ENCODE data around the gene PTH1R.

PTH1R gene

DNA sequence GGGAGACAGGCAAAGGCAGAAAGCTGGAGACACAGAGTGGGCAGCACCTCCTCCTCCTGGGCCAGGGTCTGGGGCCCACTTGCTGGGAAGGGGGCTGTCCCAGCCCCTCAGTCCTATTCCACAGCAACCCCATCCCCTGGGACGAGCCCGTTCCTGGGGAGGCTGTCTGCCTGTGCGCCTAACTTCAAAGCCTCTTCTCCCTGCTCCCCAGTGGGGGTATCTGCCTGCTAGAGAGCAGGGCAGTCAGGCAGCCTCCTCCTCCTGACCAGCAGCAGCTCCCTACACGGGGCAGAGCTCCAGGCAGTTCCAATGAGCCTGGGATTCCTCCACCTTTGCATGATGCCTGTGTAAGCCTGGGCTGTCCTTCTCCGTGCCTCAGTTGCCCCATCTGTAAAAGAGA lies 6.9 kb downstream of the PTH1R start:
- no peak for DNase-seq

GRCh38 chr3:46884929-46885328 lies 7.4 kb downstream of the PTH1R start:
- no peak for DNase-seq

DNA sequence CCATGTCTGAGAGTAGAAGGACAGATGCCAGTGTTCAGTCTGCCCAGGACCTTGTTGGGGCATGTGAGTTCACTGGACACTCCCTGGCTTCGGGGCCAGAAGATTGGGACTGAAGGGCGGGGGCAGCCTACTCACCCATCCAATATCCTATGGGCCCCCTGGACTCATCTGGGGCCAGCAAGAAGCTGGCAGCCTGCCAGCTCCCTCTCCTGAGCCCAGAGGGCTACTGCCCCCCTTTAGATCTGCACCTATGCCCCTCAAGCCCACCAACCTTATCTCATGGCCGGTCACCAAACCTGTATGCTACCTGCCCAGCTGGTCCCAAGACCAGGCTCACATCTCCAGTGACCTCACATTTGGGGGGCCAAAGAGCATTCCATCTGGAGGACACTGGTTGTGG lies 8.1 kb downstream of the PTH1R start:
- no peak for DNase-seq

DNA sequence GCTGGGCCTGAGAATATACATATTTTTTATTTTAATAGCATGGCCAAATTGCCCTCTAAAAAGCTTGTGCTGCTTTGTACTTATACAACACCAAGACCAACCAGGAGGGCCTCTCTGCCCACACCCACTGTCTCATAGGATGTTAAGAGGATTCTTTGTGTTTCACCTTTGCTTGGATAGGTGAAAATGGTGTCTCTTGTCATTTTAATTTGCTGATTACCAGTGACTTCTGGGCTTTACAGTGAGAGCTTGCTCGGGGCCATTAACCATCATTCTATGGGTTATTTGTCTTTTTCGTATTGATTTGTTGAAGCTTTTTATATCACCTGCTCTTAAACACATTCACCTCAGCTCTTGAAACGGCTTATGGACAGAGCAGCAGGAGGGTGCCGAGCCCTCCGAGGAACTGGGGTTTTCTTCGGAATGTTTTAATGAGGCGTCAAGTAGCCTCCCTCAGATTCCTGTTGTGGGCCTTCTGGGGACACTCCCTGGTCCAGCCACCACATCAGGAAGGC lies 10.5 kb downstream of the PTH1R start:
- no peak for DNase-seq

- DNase-seq = no peak
Observed at GRCh38 chr3:46888705-46889104, 11.2 kb downstream of the PTH1R start.

DNA sequence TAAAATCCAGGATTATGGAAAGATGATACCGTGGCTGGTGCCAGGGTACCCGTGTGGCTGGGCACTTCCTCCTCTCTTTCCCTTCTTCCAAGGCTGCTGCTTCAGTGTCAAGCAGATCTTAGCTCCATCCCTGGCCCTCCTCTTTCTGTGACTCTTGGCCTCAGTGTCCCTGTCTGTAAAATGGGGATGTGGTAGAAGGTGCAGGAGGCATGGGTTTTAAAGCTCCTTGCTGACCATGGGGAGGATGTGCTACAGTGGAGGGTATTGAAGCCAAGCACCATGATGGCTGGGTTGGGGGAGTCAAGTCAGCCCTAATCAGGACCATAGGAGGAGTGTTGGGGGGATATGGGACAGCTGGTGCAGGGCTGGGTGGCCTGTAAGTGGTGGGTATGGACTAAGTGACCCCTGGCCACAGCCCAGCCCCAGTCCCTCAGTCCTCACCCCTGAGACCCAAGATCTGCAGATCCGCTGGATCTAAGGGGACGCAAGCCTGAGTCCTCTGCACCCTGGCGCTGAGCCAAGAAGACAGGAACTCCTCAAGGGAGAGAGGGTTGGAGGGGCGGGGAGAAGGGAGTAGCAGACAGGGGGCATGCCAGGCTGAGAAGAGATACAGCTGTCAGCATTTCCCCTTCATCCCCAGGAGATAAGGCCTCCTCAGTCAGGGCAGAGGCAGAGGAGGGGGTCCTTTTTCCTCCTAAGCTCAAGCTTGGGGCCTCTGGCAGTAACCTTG lies 12.0 kb downstream of the PTH1R start:
- DNase-seq = no peak

DNA sequence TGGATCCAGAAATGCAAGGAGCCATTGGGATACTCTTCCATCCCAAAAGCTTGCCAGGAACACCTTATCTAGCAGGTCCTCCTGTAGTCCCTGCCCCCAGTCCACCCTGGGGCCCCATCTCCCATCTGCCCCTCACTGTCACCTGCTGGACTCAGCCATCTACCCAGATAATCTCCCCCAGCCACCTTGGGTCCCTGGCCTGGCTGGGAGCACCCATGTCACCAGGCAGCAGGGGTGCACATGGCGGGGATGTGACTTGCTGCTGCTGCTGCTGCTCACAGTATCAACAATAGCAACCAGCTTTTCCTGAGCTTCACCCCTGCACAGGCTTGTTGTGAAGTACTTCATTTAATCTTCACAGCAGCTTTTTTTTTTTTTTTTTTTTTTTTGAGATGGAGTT lies 12.6 kb downstream of the PTH1R start:
- no peak for DNase-seq

- no peak for DNase-seq
Observed at GRCh38 chr3:46891132-46891531, 13.6 kb downstream of the PTH1R start.

- DNase-seq = no peak
Observed at GRCh38 chr3:46892285-46893145, 15.0 kb downstream of the PTH1R start.

DNA sequence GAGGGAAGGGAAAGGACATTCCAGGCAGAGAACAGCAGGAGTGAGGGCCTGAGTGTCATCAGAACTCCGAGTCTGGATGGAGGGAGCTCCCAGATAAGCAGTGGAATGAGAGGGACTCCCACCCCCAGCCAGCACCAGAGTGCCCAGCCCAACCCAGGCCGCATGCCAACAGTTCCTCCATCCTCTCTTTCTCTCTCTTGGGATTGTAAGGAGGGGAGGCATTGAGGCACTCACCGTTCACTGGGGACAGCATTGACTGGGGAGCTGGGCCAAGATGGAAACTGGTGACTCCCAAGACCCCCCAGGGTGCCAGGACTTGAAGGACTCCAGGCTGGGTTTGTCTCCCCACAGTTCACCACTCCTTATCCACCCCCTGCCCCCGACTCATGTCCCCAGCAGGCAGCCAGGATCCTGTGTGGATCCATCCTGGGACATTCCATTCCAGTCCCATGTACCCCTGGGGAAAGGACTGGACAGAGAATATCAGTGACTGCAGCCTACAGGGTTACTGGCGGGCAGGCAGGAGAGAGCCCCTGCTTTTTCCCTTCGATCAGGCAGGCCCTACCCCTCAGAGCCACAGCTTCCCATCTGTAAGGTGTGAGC lies 15.7 kb downstream of the PTH1R start:
- no peak for DNase-seq

GRCh38 chr3:46893763-46894162 lies 16.2 kb downstream of the PTH1R start:
- DNase-seq = no peak

DNA sequence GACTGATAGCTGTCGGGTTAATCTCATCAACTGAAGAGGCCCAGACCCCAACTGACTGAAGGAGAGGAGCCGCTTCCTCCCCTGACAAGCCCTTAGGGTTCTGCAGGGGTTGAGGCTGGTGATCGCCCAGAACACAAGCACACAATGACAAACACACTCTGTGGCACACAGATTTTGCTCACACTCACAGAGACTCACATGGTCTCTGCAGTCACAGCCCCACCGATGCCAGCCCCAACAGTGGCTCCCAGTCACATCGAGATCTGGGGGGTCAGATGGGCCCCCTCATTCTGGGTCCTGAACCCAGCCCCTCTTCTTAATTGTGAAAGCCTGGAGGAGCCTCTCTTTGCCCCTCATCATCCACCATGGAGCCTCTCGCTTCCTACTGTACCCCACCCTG lies 16.7 kb downstream of the PTH1R start:
- DNase-seq = no peak

GRCh38 chr3:46895204-46895660 lies 17.7 kb downstream of the PTH1R start:
- no peak for DNase-seq

DNA sequence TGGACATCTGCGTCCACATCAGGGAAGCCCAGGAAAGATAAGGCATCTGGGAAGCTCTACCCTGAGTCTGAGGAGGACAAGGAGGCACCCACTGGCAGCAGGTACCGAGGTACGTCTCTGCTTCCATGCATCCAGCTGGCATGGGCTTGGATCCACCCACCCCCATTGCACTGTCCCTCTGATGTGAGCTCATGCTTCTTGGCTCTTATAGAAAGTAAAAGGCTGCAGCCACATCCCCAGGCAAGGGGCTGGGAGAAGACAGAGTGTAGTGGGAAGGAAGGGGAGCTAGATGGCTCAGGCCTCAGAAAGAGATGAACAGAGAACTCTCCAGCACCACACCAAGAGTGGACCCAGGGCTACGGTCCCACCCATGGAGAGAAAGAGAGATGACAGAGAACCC lies 18.2 kb downstream of the PTH1R start:
- DNase-seq = no peak

DNA sequence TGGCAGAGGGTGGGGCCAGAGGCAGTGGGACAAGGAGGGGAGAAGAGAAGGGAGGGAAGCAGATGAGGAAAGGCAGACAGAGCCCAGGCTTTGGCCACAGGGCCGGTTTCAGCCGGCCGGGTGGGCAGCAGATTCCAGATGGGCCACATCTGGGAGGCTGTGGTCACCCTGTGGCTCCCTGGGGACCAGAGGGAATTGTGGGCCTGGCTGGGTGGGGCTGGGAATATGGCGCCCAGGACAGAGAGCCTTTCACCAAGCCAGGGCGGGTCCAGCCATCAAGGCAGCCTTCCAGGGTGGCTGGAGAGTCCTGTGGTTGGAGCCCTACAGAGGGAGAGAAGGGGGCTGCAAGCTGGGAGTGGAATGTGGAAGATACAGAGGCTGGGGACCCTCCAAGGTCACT lies 18.9 kb downstream of the PTH1R start:
- no peak for DNase-seq

DNA sequence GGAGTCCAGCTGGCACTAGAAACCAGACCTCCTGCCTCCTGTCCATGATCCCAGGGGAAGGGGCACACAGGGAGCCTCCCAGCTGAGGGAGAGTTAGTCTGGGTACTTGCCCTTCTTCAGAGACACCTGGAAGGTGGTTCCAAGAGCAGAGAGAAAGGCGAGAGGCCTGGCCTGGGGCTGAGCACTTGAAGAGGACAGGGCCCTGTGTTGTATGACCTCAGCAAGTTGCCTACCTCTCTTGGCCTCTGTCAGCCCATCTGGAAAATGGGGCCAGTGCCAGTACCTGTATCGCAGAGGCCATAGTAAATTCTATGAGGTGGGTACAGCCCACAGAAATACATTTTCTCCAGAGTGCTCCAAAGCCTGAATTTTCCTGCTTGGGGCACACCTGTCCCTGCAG lies 19.5 kb downstream of the PTH1R start:
- DNase-seq = no peak

DNA sequence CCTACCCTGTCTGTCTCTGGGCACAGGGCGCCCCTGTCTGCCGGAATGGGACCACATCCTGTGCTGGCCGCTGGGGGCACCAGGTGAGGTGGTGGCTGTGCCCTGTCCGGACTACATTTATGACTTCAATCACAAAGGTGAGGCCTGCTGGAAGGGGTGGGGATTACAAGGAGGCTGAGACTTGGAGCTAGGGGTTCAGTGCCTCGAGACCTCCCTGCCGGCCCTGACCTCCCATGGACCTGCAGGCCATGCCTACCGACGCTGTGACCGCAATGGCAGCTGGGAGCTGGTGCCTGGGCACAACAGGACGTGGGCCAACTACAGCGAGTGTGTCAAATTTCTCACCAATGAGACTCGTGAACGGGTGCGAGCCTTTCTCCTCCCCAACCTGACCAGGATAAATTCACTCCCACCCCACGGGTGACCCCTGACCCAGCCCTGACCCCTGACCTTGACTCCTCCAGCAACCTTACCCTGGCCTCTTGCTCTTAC lies 20.4 kb downstream of the PTH1R start:
- no peak for DNase-seq

GRCh38 chr3:46898321-46899150 lies 21.0 kb downstream of the PTH1R start:
- DNase-seq = no peak

- no peak for DNase-seq
Observed at GRCh38 chr3:46899151-46900006, 21.9 kb downstream of the PTH1R start.

GRCh38 chr3:46900007-46900292 lies 22.4 kb downstream of the PTH1R start:
- no peak for DNase-seq

DNA sequence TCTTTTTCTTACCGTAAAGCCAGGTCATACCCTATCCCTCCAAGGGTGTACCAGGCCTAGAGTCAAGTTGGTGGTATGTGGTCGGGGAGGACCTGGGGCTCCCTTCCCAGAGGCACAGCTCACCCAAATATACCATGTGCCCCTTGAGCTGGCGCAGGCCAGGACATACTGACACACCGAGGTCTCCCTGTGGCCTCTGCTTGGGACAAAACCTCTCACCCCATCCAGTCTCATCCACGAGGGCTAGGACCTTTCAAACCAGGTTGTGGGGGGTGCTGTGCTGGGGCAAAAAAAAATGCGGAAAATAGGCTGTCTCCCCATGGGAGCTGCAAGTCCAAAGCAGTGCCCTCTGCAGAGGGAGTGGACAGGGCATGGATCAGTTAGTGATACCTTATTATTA lies 22.8 kb downstream of the PTH1R start:
- no peak for DNase-seq

- DNase-seq = no peak
Observed at GRCh38 chr3:46901061-46901460, 23.5 kb downstream of the PTH1R start.
